Left cardiac atrium (tissue), 4 donors: ENCODE data around the gene NRG2. TPM values are rescaled to one million over a fixed set of nuclear protein-coding genes. Genes with fewer than 3 reads are reported as not detected.
A peak's percentile ranks its signal among the peaks of the same experiment; 100 is the strongest.

Experiments used
- ATAC-seq, 2 donors: fragments of 200-7000 bp; cut with Tn5 transposase; one replicate each; pipeline ENCODE4 v1.9.1; 2020; ENCODE audit warnings: mild to moderate bottlenecking in 2 of 2, moderate library complexity in 2 of 2
- DNase-seq: peaks from one replicate; pipeline ENCODE4 v3.0.0-alpha.2; 2020
- intact Hi-C, 2 donors: fragments of 100-400 bp; cut with DNase I; formaldehyde crosslinking; loops; one replicate each; pipeline versions ENCODE4 v1.14.1 to v1.15.1; 2022 to 2023
- total RNA-seq, 2 donors: library from RNA; stranded (reverse); fragmentation: NEBNext Ultra II Directional; extraction: Animal tissue kit (Norgen Biotek cat#: 25700); gene quantifications; one replicate each; pipeline ENCODE4 v1.2.1, GENCODE V29; 2021
- donor health status: DM: no; HTN: yes; CAD: no.
- donor health status: DM: no; HTN: yes; CAD: no; lungs with severe emphysema.
- donor health status: DM: yes; HTN: yes; CAD: no.
- donor health status: Dilated cardiomyopathy.

NRG2 gene
- total RNA-seq, 2 donors from 2014 or later = 1.1 to 1.3 TPM

- peak in 1 of 2 donors; percentile 29 for ATAC-seq
Observed at GRCh38 chr5:139919308-139919707, 123.8 kb downstream of the NRG2 start.

GRCh38 chr5:139915834-139916233 lies 127.3 kb downstream of the NRG2 start:
- no peak for DNase-seq
- intact Hi-C loops = no loop called here
- no peak for ATAC-seq

More at GRCh38 chr5:139919308-139919707, 123.8 kb downstream of the NRG2 start:
- DNase-seq = no peak
- intact Hi-C loops = no loop called here

GRCh38 chr5:139915266-139915665 lies 127.8 kb downstream of the NRG2 start:
- intact Hi-C loops = no loop called here
- no peak for ATAC-seq
- no peak for DNase-seq

- DNase-seq = no peak
- ATAC-seq = peak in 1 of 2 donors; percentile 68
- intact Hi-C loops = no loop called here
Observed at GRCh38 chr5:139914218-139914807, 128.8 kb downstream of the NRG2 start.

GRCh38 chr5:139912804-139913203 lies 130.3 kb downstream of the NRG2 start:
- no peak for ATAC-seq
- no peak for DNase-seq
- intact Hi-C loops = no loop called here

- ATAC-seq (peak in 1 of 2 donors; percentile 69), DNase-seq (no peak)
- intact Hi-C loops = no loop called here
Observed at GRCh38 chr5:139912158-139912557, 130.9 kb downstream of the NRG2 start.

GRCh38 chr5:139911425-139912120 lies 131.5 kb downstream of the NRG2 start:
- DNase-seq = no peak
- ATAC-seq = no peak
- intact Hi-C loops = no loop called here

- intact Hi-C loops = no loop called here
- ATAC-seq = no peak
Observed at GRCh38 chr5:139910901-139911300, 132.2 kb downstream of the NRG2 start.

GRCh38 chr5:139910036-139910435 lies 133.1 kb downstream of the NRG2 start:
- intact Hi-C loops = no loop called here
- DNase-seq = no peak
- no peak for ATAC-seq

More at GRCh38 chr5:139910901-139911300, 132.2 kb downstream of the NRG2 start:
- DNase-seq = no peak

GRCh38 chr5:139908749-139909148 lies 134.3 kb downstream of the NRG2 start:
- DNase-seq (peak; percentile 45), ATAC-seq (peak; percentile 32 to 51)
- intact Hi-C loops = no loop called here

- DNase-seq (no peak), ATAC-seq (no peak)
- intact Hi-C loops = no loop called here
Observed at GRCh38 chr5:139906661-139907060, 136.4 kb downstream of the NRG2 start.

GRCh38 chr5:139904816-139905661 lies 138.1 kb downstream of the NRG2 start:
- intact Hi-C loops = no loop called here
- ATAC-seq (peak; percentile 17 to 32), DNase-seq (no peak)

GRCh38 chr5:139904566-139904815 lies 138.6 kb downstream of the NRG2 start:
- no peak for DNase-seq
- peak in 1 of 2 donors; percentile 7 for ATAC-seq
- intact Hi-C loops = no loop called here

GRCh38 chr5:139903795-139904565 lies 139.1 kb downstream of the NRG2 start:
- ATAC-seq = peak; percentile 73 to 80
- intact Hi-C loops = no loop called here
- DNase-seq = peak; percentile 29

- ATAC-seq = no peak
- no peak for DNase-seq
- intact Hi-C loops = no loop called here
Observed at GRCh38 chr5:139903450-139903794, 139.7 kb downstream of the NRG2 start.

GRCh38 chr5:139901986-139902385 lies 141.1 kb downstream of the NRG2 start:
- DNase-seq = no peak
- intact Hi-C loops = no loop called here
- no peak for ATAC-seq

GRCh38 chr5:139901251-139901575 lies 141.9 kb downstream of the NRG2 start:
- ATAC-seq = no peak
- DNase-seq = no peak
- intact Hi-C loops = no loop called here

- ATAC-seq (no peak), DNase-seq (no peak)
- intact Hi-C loops = no loop called here
Observed at GRCh38 chr5:139900546-139901250, 142.4 kb downstream of the NRG2 start.

GRCh38 chr5:139898981-139899380 lies 144.1 kb downstream of the NRG2 start:
- intact Hi-C loops = no loop called here
- ATAC-seq = no peak
- no peak for DNase-seq
